G401.6 (cell line): ENCODE results near the gene C1orf74.

Source experiments
- FAIRE-seq: peaks from 2 replicates; lab custom pipeline; 2012; peaks lifted over from hg19 to GRCh38; lab: Jason Lieb, UNC

The C1orf74 gene

DNA sequence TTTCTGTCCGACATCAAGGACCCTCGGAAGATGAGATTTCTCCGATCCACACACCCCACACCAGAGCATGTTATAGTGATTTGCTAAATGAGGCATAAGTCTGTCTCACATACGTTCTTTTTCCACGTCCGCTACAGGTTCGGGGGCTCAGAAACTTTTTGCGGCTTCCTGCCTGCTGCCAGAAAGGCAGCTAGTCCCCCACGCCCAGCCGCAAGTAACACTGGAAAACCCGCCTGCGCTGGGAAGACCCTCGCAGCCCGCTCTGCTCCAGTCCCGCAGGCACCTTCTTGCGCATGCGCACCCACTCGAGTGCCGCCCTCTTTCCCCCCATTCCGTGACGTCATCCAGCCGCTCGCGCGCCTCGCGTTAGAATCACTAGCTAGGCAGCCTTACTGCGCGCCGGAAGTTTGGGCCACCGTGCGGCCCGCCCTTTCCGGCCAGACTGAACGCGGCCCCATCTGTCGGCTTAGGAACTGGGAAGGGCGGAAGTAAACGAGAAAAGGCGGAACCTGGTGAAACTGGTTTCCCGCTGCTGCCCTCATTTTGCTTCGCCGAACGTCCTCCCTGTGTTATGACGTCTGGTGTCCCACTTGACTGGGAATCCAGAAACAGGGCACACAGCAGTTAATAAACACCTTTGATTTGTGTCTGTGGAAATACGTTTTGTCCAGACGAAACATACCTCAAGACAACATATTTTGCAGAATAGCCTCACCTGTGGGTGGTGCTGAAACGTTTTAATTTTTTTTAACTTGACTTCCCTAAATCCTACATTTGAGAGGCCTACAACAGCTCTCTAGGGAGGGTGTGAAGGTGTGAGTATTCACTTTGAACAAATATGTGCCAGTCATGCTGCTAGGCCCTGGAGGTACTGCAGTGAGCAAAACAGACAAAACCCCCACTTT lies at the start of gene C1orf74:
TSS of gene C1orf74 (minus strand) at position 295 of the 905 bp plus-strand sequence. CDS start 925 bp downstream, outside the sequence.
- peak; percentile 98 for FAIRE-seq

DNA sequence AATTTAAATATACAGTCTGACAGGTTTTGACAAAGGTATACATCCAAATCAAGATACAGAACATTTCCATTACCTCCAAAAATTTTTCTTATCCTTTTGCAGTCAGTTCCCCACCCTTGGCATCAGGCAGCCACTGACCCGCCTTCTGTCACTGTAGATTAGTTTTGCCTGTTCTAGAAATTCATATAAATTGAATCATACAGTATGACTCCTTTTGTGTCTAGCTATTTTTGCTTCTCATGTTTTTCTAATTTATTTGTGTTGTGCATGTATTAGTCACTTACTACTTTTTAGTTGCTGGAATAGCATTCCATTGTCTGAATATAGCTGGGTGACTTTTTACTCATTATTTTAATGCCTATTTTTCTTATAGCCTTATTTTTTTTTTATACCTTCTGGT lies 47.3 kb upstream of the C1orf74 start:
- no peak for FAIRE-seq

DNA sequence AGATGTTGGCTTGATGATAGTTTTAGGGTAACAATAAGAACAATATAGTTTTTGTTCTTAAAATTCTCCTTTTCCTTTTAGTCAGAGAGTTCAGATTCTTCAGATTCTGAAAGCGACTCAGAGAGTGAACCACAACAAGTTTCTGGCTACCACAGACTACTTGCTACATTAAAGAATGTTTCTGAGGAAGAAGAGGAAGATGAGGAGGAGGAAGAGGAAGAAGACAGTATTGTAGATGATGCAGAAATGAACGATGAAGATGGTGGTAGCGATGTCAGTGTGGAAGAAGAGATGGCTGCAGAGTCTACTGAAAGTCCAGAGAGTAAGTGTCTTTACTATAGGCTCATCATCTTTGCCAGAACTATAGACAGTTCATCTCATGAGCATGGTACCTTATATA lies 46.4 kb upstream of the C1orf74 start:
- no peak for FAIRE-seq

DNA sequence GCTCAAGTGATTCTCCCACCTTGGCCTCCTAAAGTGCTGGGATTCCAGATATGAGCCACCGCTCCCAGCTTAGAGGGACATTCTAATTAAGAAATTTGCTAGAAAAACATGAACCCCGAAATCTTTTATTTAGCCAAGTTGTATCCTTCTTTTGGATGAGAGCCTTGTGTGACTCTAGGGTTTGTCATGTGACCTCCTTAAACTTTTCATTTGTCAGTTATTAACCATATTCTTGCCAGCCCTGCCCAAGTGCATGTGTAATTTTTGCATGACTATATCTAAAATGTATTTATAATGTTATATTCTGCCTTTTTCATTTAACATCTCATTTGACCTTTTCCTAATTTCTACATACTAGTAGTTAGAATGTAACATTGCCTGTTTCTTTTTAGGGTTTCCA lies 45.4 kb upstream of the C1orf74 start:
- FAIRE-seq: no peak

DNA sequence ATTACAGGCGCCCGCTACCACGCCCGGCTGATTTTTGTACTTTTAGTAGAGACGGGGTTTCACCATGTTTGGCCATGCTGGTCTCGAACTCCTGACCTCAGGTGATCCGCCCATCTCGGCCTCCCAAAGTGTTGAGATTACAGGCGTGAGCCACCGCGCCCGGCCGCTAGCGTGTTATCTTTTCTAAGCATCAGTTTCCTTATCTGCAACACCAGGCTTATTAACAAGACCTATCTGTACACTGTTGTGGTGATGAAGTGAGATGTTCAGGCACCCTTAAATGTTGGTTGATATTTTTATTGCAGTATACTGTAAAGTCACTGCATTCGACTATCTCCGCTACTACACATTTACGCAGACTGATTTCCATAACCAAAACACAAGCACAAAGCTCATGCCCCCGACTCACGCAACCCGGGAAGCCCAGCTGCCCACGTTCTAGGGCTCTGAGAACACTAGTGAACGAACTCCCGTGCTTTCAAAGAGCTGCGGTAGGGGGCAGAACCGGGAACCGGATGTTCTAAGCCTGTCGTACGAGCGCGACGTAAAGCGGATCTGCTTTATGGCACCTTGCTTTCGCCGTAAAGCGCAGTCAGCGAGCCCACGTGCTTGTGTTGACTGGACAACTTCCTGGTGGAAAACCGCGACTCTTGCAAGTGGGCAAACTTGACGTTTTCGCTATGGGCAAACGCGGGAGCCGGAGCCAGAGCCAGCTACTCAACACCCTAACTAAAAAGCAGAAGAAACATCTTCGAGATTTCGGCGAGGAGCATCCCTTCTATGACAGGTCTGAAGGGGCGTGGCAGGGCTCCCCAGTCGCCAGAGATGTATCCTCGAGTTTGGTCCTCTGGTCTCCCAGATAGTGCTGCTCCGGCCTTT lies 43.3 kb upstream of the C1orf74 start, which contains the start of gene UTP25:
TSS of gene UTP25 (plus strand) at position 589 of the 879 bp plus-strand sequence. CDS start at position 681, 92 bp downstream.
- FAIRE-seq: peak; percentile 95

DNA sequence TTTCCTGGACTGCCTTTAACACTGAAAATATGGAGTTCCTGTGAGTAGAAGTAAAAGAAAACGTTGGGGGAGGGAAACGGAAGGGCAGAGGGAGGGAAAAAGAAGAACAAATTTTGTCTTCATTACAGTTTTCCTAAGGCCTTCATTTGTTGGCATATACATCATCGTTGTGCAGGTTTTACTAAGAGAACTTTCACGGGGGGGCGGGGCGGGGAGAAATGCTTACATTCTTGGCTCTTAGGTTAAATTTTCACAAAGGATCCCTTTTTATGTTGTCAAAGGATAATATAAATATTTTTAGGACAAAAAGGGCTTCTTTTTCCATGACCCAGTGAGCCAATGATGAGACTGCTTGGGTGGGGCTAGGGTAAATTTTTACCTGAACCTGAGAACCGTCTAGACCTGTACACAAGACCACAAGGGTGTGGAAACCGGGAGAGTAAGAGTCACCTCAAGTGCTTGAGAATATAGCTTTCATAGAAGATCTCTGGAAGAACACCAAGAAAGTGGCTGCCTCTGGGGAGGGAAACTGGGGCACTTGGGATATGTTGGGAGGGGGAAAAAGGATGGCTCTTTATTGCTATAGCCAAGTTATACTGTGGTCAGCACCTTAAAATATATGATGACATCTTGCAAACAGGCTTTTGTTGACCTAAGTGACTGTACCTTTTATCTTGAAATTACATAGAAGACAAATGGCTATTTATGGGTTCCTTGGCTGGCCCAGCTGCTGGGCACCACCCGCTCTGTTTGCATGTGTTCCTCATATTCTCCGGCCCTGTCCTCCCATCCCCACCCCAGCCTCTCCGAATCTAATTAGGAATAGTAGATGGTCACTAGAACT lies 41.5 kb upstream of the C1orf74 start:
- FAIRE-seq: no peak

DNA sequence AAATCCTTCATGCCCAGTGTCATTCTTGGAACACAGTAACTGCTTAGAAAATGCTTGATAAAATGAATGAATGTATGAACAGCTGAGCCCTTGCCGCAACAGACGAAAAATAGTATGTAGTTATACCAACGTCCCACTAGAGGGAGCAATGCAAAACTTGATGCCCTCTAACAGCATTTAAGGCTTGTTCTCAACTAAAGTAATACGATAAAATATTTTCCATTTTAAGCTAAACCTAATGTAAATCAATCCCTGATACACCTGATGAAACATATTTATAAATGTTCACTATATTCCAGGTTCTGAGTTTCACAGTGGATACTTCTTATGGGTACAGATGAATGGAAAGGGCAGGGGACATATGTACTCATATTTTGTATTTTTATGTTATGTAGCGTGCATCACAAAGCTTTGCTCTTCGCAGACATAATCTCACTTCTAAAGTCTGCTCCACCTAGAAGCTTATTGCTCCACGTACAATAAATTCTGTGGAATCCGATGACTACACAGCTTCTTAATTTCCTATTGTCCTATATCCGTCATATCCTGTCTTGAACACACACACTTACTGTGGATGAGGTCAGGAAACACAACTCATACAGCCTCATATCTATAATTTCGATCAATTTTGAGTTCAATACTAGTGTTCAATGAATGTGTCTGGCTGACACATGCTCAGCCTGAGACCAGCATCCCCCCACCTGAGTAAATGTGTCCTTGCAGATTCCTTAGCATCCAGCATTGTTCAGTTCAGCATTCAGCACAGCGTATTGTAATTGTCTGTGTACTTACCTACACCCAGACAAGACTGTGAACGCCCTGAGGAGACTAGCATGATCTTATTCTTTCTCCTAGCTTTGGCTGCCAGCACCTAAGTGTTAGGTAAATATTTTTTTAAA lies 39.0 kb upstream of the C1orf74 start:
- peak; percentile 93 for FAIRE-seq

DNA sequence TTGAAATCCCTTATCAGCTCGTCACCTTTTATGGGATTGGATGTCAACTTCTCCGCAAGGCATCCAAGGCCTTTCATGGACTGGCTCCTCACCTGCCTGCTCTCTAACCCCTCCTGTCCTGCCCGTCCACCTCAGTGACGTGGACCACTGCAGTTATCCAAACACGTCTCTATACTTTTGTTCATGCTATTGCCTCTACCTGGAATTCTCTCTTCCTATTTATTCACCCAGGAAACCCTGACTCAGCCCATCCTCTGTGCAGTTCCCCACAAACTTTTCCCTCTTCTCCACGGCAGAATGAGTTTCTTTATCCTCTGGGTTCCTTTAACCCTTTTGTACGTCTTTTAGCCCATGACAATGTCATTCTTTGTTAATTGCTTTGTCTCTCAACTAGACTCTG lies 38.3 kb upstream of the C1orf74 start:
- no peak for FAIRE-seq

DNA sequence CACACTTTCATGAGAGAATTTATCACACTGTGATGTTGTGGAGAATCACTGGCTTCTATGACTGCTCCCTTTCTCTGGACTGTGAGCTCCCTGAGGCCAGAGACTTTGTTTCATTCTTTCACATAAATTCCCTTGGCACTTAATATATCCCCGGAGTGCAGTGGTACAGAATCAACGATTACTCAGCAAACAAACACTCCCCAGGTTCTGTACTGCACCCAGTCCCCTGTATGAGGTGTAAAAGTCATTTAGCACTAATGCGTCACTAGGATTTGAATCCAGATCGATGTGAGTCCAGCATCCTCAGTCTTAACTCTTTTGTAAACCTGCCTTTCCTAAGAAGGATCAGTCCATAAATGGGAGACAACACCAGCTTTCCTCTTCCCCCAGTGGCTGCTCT lies 36.6 kb upstream of the C1orf74 start:
- no peak for FAIRE-seq

DNA sequence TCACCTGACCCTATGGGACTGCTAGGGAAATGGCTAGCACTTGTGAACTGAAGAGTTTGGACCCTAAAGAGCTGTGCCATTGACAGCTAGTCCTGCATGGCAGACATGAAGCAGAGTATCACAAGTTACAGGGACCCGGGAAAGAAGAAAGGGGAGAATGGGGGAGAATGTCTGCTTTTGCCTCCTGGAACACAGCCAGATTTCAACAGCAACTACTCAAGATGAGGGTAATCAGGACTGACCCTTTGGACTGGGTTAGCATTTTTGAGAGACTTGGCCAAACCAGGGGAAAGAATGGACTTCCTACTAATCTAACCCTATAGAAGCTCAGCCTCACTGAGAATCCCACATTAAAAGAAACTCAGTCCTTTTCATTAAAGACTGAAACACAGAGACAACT lies 34.7 kb upstream of the C1orf74 start:
- FAIRE-seq: no peak

DNA sequence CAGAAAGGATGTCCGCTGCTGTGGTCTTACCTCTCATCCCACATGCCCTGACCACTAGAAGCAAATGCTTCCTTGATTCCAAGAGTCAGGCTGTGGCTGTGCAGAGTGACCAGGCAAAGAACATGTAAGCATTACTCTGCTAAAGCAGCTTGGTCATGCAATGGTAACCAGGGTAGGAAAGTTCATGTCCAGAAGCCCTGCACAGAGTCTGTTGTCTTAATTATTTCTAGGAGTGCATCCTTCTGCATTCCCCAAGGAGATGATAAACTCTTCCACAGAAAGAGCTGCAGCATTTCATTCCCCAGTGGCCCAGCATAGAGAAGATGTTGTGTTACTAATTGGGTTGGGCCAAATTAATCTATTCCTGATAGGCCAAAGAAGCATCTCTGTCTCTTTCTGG lies 33.3 kb upstream of the C1orf74 start:
- no peak for FAIRE-seq

DNA sequence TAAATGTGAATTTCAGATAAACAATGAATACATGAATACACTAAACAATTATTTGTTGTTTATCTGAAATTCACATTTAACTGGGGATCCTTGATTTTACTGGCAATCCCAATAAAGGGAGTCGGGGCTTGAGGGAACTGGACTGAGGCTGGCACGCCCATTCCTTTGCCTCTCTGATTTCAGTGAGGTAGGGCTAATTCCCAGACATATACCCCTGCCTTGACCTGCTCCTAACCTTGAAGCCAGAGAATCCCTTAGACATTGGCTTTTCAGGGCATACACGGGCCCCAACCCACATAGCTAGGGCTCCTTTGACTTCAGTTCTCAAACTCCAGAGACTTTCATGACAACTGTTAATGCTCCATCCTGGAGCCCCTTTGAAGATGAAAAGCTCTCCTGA lies 32.6 kb upstream of the C1orf74 start:
- FAIRE-seq: no peak

DNA sequence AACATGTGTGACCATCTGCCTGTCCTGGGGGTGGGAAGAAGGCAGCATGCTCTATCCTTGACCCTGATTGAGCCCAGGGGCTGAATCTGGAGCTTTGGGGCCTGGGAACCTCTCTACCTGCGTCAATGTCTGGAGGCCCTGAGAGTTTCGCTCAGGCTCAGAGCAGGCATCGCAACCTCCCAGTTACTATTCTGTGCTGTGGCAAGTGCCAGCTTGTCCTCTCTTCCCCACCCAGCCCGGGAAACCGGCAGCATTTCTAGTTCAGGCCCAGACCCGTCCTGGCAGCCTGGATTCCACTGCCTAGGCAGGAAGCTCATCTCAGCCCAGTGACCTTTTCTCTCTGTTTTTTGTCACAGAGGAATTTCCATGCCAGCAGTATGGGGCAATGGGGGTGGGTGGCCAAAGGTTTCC lies 31.6 kb upstream of the C1orf74 start:
- no peak for FAIRE-seq

DNA sequence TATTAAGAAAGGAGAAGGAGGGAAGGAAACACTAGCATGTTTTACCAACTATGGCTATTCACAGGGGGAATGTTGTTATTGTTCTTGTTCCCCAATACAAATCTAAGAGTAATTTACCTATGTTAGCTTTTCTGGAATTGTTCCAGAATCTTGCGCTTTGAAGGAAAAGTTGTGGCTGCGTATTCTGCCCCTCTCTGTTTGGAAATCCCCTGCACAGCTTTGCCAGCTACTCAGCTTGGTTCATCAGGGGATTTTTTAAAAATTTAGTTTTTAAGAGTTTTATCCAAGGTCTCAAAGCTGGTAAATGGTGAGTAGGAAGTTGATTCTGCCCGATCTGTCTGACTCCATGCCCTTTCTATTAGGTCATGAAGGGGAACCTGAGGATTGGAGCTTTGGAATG lies 31.1 kb upstream of the C1orf74 start:
- no peak for FAIRE-seq

DNA sequence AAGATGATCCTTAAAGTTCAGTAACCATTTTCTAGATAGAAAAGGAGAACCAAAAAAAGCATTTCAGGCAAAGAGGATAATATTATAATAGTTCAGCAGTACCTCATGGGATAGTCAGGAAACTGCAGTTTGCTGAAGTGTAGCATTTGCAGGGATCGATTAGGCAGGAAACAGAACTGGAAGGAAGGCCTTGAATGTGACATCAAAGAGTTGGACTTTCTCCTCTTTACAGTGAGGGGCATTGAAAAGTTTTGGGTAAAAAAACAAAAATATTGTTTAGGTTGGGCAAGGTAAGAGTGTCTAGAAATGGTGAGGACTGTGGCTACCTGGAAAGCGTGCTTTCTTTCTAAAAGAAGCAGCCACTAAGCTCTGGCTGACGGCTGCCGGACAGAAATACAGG lies 29.5 kb upstream of the C1orf74 start:
- FAIRE-seq: no peak

DNA sequence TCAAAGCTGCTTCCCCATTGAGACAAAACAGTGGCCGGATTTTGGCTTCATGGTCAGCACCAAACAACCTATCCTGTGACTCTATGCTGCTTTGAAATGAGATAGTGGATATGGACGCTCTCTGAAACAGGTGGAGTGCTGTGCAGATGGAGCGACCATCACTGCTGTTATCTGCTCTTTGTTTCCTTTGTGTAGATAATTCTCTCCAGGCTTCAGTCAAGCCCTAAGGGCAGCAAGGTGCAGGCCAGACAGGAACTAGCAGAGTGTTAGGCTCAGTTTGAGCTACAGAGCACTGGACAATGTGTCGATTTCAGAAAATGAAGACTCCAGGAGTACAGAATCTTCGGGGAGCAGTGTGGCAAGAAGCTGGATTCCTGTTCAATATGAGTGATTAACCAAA lies 26.4 kb upstream of the C1orf74 start:
- no peak for FAIRE-seq

DNA sequence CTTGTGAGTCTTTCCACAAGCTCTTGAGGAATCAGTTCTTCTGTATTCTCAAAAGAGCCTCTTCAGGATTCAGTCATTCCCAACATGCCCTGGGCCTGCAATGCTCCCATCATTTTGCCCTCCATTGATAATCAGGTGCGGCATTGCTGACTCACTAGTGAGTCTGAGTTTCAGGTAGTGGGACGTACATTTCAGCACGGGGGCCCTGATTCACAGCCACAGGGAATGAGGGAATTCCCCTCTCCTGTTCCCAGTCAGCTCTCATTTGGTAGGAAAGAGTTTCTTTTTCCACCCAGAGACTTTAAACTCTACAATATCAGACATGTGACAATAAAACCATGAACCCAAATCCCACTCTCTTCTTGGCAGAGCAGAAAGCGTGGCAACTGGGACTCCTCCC lies 25.3 kb upstream of the C1orf74 start:
- no peak for FAIRE-seq

DNA sequence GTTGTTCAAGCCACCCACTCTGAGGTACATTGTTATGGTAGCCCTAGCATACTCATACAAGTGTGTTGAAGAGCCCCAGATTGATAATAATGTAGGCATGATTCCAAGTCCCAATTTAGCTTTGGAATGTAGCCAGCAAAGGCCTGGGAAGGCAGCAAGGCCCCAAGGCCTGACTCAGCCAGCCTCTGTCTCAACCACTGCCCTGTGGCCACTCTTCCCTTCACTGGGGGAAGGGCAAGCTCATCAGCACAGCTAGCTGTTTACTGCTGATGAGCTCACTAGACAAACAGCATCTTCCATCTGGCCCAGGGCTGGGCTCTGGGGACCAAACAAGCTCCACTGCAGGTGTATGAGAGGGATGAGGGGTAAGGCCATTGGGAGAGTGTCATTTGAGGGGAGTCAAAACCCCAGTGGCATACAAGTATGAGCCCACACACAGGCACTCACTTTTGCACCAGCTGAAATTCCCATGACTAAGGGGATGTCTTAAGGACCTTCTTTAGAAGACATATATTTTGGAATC lies 23.8 kb upstream of the C1orf74 start:
- no peak for FAIRE-seq

DNA sequence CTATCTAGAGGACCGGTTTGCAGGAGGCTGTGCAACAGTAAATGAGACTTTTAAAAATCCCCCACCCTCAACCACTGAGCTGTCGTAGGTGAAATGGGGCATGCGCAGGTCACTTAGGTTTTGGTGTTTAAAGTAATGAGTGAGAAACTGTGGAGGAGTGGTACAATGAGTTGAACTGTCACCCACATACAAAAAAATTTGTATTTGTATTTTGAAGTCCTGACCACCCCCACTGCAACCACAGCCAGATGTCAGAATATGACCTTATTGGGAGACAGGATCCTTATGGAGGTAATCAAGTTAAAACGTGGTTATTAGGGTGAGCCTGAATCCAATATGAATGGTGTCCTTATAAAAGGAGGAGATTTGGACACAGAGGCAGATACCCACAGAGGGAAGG lies 23.1 kb upstream of the C1orf74 start:
- FAIRE-seq: no peak

DNA sequence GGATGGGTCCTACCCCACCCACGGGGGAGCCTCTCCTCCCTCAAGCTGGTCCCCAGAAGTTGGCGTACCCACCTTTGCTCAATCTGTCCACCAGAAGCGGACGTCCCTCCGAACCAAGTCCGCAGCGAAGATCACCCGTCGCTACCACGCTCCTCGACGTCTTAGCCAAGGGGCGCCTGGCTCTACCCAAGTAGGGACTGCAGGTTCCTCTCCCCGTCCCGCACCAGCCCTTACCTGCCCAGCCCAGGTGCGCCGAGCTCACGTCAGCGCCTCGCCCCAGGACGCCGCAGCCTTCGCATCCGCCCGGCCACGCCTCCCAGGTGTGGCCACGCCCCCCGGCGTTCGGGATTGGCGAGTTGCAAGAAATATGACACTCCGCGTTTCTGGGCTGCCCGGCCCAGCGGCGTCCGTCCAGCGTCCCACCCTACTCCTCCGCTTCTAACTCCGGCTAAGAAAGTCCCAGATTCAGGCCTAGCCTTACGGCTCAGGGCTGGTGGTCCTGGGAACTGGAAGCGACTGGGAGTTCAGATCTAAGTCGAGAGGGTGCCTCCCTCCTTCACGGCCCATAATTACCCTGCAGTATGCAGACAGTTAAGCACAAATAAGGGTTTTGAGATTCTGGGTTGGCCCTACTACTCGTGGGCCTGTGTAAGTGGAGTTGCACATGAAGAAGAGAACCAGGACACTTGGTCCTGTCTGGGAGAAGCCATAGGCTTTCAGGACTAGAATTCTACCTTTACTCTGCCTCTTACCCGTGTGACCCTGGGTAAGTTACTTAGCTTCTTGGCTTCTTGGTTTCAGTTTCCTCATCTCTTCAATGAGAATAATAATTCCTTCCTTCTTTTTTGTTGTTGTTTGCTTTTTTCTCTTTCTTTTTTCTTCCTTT lies 21.8 kb upstream of the C1orf74 start, which contains the start of gene IRF6:
TSS of gene IRF6 (minus strand) at position 268 of the 886 bp plus-strand sequence. CDS start 4,729 bp downstream, outside the sequence.
- FAIRE-seq: no peak
